Left lobe of liver (tissue), 2 donors: ENCODE measurements around the gene DNAAF8. TPM values are rescaled to one million over a fixed set of nuclear protein-coding genes. Genes with fewer than 3 reads are reported as not detected.
"Not testable (repeated sequence)": the region's sequence is repeated elsewhere in the genome, so short reads cannot be mapped to it uniquely, and the experiment has no call there.

Experiments
- ATAC-seq: fragments of 200-7000 bp; cut with Tn5 transposase; one replicate; pipeline ENCODE4 v1.9.1; 2020; ENCODE audit warnings: mild to moderate bottlenecking, moderate library complexity
- DNase-seq: peaks from one replicate; pipeline ENCODE4 v3.0.0-alpha.2; 2020; ENCODE audit warnings: low spot score
- total RNA-seq: library from RNA; stranded (reverse); gene quantifications from one replicate; pipeline ENCODE4 v1.2.1, GENCODE V29; 2021
- donor health status: DM: no; HTN: no; CAD: no; lungs with moderate emphysema.
- donor health status: DM: no; HTN: yes; CAD: no.

The DNAAF8 gene
- total RNA-seq, 1 donor from 2014 or later: 0.45 TPM

GRCh38 chr16:4714996-4715395 is 19.3 kb upstream of the DNAAF8 start:
- no peak for ATAC-seq
- DNase-seq: no peak

- no peak for ATAC-seq
- DNase-seq: no peak
These were observed 15.9 kb upstream of the DNAAF8 start for GRCh38 chr16:4718466-4718865.

GRCh38 chr16:4723071-4723767 is 11.1 kb upstream of the DNAAF8 start:
- ATAC-seq (no peak), DNase-seq (no peak)

- no peak for DNase-seq
These were observed 9.6 kb upstream of the DNAAF8 start for GRCh38 chr16:4724661-4725270.

GRCh38 chr16:4726616-4727015 is 7.7 kb upstream of the DNAAF8 start:
- ATAC-seq (no peak), DNase-seq (no peak)

More at GRCh38 chr16:4724661-4725270, 9.6 kb upstream of the DNAAF8 start:
- no peak for ATAC-seq

- ATAC-seq: no peak
- no peak for DNase-seq
These were observed 5.7 kb upstream of the DNAAF8 start for GRCh38 chr16:4728676-4729075.

- ATAC-seq: no peak
- DNase-seq: no peak
These were observed 4.5 kb upstream of the DNAAF8 start for GRCh38 chr16:4729876-4730275.

GRCh38 chr16:4733211-4733742 is 1.1 kb upstream of the DNAAF8 start:
- no peak for DNase-seq

GRCh38 chr16:4733747-4734062 is 632 bp upstream of the DNAAF8 start:
- DNase-seq (no peak), ATAC-seq (peak; percentile 0)

More at GRCh38 chr16:4733211-4733742, 1.1 kb upstream of the DNAAF8 start:
- no peak for ATAC-seq

- peak; percentile 82 for ATAC-seq
- DNase-seq: peak; percentile 88
These were observed 596 bp downstream of the DNAAF8 start for GRCh38 chr16:4734730-4735535.

- ATAC-seq (no peak), DNase-seq (no peak)
These were observed 2.2 kb downstream of the DNAAF8 start for GRCh38 chr16:4736546-4736945.

- no peak for DNase-seq
- no peak for ATAC-seq
These were observed 3.2 kb downstream of the DNAAF8 start for GRCh38 chr16:4737545-4737944.

GRCh38 chr16:4738370-4738769 is 4.0 kb downstream of the DNAAF8 start:
- ATAC-seq, DNase-seq: not testable (repeated sequence)

- peak; percentile 18 for ATAC-seq
- no peak for DNase-seq
These were observed 9.0 kb downstream of the DNAAF8 start for GRCh38 chr16:4743226-4743878.

- no peak for DNase-seq
- no peak for ATAC-seq
These were observed 10.4 kb downstream of the DNAAF8 start for GRCh38 chr16:4744555-4745273.

GRCh38 chr16:4745274-4745569 is 10.9 kb downstream of the DNAAF8 start:
- DNase-seq: no peak
- ATAC-seq: no peak

- peak; percentile 6 for ATAC-seq
- no peak for DNase-seq
These were observed 11.9 kb downstream of the DNAAF8 start for GRCh38 chr16:4746215-4746614.

- ATAC-seq (no peak), DNase-seq (no peak)
These were observed 12.7 kb downstream of the DNAAF8 start for GRCh38 chr16:4746991-4747574.

GRCh38 chr16:4747906-4748681 is 13.8 kb downstream of the DNAAF8 start:
- ATAC-seq: no peak

More at GRCh38 chr16:4747906-4748681, 13.8 kb downstream of the DNAAF8 start:
- no peak for DNase-seq
